Stomach (tissue), 4 donors: ENCODE results near the gene CPXM2.

Source experiments
- POLR2A ChIP-seq, 4 donors: fragments of 450-650 bp; IDR thresholded peaks; one replicate each; pipeline ENCODE4 v1.6.1; 2016; ENCODE audit warnings: antibody characterized with exemption in 4 of 4, control low read depth in 2 of 4, mild to moderate bottlenecking in 1 of 4, moderate library complexity in 1 of 4
- POLR2AphosphoS5 ChIP-seq, 3 donors: sonication (generic); formaldehyde crosslinking; IDR thresholded peaks; one replicate each; pipeline ENCODE4 v1.6.1; 2016; ENCODE audit warnings: antibody characterized with exemption in 3 of 3
- TF ChIP-seq, protein P1 (sequence below), 7 experiments: fragments of 450-650 bp in 4 of 7; fragments of 200-600 bp in 3 of 7; sonication (generic) in 3 of 7; IDR thresholded peaks; one replicate each; pipeline ENCODE4 v1.5.1; 2016 to 2019; ENCODE audit warnings: antibody characterized with exemption in 7 of 7, control low read depth in 2 of 7, mild to moderate bottlenecking in 1 of 7

GRCh38 chr10:123726836-123727235 lies 164.8 kb downstream of the CPXM2 start:
- TF ChIP-seq, protein P1, sequence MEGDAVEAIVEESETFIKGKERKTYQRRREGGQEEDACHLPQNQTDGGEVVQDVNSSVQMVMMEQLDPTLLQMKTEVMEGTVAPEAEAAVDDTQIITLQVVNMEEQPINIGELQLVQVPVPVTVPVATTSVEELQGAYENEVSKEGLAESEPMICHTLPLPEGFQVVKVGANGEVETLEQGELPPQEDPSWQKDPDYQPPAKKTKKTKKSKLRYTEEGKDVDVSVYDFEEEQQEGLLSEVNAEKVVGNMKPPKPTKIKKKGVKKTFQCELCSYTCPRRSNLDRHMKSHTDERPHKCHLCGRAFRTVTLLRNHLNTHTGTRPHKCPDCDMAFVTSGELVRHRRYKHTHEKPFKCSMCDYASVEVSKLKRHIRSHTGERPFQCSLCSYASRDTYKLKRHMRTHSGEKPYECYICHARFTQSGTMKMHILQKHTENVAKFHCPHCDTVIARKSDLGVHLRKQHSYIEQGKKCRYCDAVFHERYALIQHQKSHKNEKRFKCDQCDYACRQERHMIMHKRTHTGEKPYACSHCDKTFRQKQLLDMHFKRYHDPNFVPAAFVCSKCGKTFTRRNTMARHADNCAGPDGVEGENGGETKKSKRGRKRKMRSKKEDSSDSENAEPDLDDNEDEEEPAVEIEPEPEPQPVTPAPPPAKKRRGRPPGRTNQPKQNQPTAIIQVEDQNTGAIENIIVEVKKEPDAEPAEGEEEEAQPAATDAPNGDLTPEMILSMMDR (IDR thresholded peaks at IDR 0.05): no peak
- TF ChIP-seq POLR2AphosphoS5 (IDR thresholded peaks at IDR 0.05) (no peak), POLR2A (IDR thresholded peaks at IDR 0.05) (no peak)
